Measurements from ENCODE around the gene CCT3. TPM values are rescaled to one million over a fixed set of nuclear protein-coding genes. Genes with fewer than 3 reads are reported as not detected.
"Not testable (repeated sequence)": the region's sequence is repeated elsewhere in the genome, so short reads cannot be mapped to it uniquely, and the experiment has no call there.

CCT3 gene
- total RNA-seq, 1 donor from 2014 or later, result 301 TPM

GRCh38 chr1:156372265-156372586 lies 34.1 kb upstream of the CCT3 start:
- Mint-ChIP-seq H3K4me1 (ENCODE audit: unreplicated experiment) (peaks cover 9% of the 10 kb centered on the region), H3K9me3 (no peaks in the 10 kb centered on the region), H3K27me3 (peaks cover 60% of the 10 kb centered on the region), H3K36me3 (no peaks in the 10 kb centered on the region), H3K4me3 (no peak overlapping the region), H3K27ac (no peak overlapping the region)
- DNase-seq (ENCODE audit: extremely low spot score, unreplicated experiment), result no peak
- no peak for TF ChIP-seq CTCF (conservative IDR thresholded peaks at IDR 0.05)

- peaks cover 60% of the 10 kb centered on the region for H3K27me3 Mint-ChIP-seq
- no peak for TF ChIP-seq CTCF (conservative IDR thresholded peaks at IDR 0.05)
- no peaks in the 10 kb centered on the region for H3K9me3 Mint-ChIP-seq
- DNase-seq (ENCODE audit: extremely low spot score, unreplicated experiment), result no peak
- no peak overlapping the region for H3K27ac Mint-ChIP-seq
- peaks cover 9% of the 10 kb centered on the region for H3K4me1 Mint-ChIP-seq (ENCODE audit: unreplicated experiment)
- H3K36me3 Mint-ChIP-seq, result no peaks in the 10 kb centered on the region
- no peak overlapping the region for H3K4me3 Mint-ChIP-seq
Observed at GRCh38 chr1:156371553-156372264, 33.6 kb upstream of the CCT3 start.

- H3K36me3 Mint-ChIP-seq; H3K9me3 Mint-ChIP-seq; H3K27ac Mint-ChIP-seq; DNase-seq (ENCODE audit: extremely low spot score, unreplicated experiment); H3K4me1 Mint-ChIP-seq (ENCODE audit: unreplicated experiment): not testable (repeated sequence)
- H3K27me3 Mint-ChIP-seq, result peaks cover 74% of the 10 kb centered on the region
- peak overlapping the region; percentile 80 for H3K4me3 Mint-ChIP-seq
Observed at GRCh38 chr1:156369685-156370286, 31.7 kb upstream of the CCT3 start.

GRCh38 chr1:156368889-156369684 lies 31.0 kb upstream of the CCT3 start, which contains the start of gene RHBG:
Gene RHBG (plus strand): TSS chr1:156369211. CDS start chr1:156369250, 39 bp downstream.
- H3K4me1 Mint-ChIP-seq (ENCODE audit: unreplicated experiment), result peaks cover 9% of the 10 kb centered on the region
- peaks cover 76% of the 10 kb centered on the region for H3K27me3 Mint-ChIP-seq
- TF ChIP-seq CTCF (conservative IDR thresholded peaks at IDR 0.05), result no peak
- no peak for DNase-seq (ENCODE audit: extremely low spot score, unreplicated experiment)
- no peaks in the 10 kb centered on the region for H3K9me3 Mint-ChIP-seq
- H3K27ac Mint-ChIP-seq, result no peak within 1 kb of the TSS
- no peaks in the 10 kb centered on the region for H3K36me3 Mint-ChIP-seq
- H3K4me3 Mint-ChIP-seq, result peak within 1 kb of the TSS; percentile 80

GRCh38 chr1:156368157-156368658 lies 30.1 kb upstream of the CCT3 start:
- DNase-seq (ENCODE audit: extremely low spot score, unreplicated experiment), result no peak
- H3K4me3 Mint-ChIP-seq, result peak overlapping the region; percentile 41
- H3K36me3 Mint-ChIP-seq, result no peaks in the 10 kb centered on the region
- H3K27me3 Mint-ChIP-seq, result peaks cover 73% of the 10 kb centered on the region
- no peak for TF ChIP-seq CTCF (conservative IDR thresholded peaks at IDR 0.05)
- no peaks in the 10 kb centered on the region for H3K9me3 Mint-ChIP-seq
- no peak overlapping the region for H3K27ac Mint-ChIP-seq
- H3K4me1 Mint-ChIP-seq (ENCODE audit: unreplicated experiment), result peaks cover 9% of the 10 kb centered on the region

All from type B pancreatic cell (in vitro differentiated cells).